GM18508 (cell line): Measurements from ENCODE around the gene SALL1.

Experiments
- ATAC-seq: cut with Tn5 transposase; IDR thresholded peaks from one replicate; pipeline ENCODE4 v1.9.1; 2021; ENCODE audit warnings: moderate number of reproducible peaks; ENCODE audit not compliant: insufficient read depth, unreplicated experiment

SALL1 gene

DNA sequence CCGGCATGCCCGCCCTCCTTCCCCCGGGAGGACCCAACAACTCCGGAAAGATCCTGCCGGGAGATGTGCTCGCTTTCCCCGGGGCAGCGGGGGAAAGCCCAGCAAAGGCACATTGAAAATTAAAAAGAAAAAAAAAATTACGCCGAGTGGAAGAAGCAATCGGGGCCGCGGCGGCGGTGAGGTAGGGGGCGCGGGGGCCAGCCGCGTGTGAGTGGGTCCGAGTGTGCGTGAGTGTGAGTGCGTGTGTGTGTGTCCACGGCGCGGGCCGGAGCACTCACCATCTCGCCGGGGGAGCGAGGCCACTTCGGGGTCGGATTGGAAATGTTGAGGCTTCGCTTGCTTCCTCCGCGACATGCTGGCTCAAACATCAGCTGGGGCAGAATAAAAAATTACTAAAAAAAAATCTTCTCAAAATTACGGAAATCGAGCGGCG, at the start of gene SALL1:
Gene SALL1, minus strand, starts transcription at position 383 of the 433 bp plus-strand sequence. Its CDS starts 29 bp downstream, at position 354.
- no peak for ATAC-seq

DNA sequence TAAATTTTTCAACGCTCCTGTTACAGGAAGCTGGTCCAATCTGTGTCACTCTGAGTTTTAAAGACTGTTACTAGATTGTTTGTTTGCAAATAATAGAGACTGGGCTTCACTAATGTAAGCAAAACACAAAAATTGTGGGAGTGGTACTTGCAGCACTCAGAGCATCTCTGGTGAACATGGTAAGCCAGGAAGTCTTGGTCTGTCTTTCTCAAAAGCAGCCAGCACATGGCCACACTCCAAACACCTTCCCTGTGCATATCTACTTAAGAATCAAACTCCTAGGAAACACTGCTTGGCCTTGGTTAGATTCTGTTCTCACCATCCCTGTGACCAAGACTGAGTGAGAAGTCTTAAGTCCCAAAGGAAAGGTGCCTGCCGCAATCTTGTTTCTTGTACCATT, 49.7 kb upstream of the SALL1 start:
- no peak for ATAC-seq

DNA sequence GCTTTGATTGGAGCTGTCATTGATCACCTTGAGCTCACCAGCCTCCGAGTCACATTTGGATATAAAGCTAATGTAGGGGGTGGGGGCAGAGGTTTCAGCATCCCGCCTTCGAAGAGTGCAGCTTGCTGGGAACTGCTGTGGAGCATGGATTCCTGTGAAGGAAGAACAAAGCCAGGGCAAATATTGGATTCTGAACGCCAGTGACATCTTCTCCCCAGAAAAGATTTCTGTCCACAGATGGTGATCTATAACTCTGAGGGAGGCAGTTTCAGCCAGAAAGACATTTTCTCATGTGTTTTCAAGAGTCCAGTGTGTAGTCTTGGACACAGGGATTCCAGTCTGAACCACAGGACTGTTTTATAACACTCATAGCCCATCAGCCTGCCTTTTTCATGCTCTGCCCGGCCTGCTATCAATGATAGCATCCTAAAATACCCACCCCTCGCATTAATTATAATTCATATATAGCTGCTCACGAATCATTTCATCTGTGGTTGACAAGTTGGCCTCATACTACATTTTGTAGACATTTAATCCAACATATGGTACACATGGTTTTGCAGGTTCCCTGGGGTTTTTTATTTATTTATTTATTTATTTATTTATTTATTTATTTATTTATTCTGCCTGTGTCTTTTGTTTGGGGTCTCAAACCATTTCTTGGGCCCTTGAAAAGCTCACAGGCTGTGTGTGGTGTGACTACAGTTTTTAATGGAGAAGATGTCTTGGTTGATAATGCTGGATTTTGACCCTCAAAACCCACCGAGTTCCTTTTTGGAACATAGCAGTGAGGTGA, 47.1 kb upstream of the SALL1 start:
- no peak for ATAC-seq

DNA sequence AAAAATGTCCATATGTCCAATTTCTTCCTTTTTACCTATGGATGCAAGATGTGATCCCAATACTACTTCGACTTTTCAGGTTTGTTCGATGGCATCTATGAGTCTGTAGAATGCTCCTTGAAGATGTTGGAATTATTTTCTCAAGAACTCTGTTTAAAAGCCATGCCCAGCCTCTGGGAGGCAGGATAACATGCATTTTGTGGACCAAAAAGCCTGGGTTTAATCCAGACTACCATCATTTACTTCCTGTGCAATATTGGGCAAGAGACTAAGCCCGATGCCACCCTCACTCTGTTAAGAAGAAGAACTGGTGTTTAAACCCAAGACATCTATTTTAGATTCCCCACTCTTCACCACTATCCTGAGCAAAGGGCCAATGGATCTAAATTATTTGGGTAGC, 42.8 kb upstream of the SALL1 start:
- ATAC-seq = no peak

DNA sequence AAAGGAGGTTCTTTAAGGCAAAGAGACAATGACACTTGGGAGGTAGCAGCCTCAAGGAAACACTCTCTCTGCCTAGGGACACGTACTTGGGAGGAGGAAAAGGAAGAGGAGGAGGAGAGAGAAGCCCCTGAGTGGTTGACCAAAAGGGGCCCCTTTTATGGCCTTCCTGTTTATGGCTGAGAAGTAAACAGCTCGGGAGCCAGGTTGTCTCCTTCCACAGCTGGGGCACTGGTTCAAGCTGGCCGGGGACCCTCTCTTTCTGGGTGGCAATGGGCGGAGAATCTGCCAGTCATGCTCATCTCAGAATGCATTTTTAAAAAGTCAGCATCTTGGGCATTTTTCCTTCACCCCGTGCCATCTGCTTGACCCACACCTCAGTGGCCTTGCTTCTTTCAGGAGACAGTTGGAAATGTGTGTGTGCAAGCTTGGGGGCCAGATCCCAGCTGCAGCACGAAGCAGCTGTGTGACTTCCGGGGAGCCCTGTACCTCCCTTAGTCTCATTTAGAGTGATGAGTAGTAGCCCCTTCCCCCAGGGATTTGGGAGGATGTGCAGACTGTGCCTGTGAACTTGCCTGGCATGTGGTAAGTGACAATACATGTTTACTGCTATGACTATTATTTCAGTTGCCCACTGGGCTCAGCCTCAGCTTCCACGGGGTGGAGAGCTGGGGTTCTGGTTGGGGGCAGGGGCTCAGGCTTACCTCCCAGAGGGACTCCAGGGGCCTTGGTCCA, 33.8 kb upstream of the SALL1 start:
- no peak for ATAC-seq

DNA sequence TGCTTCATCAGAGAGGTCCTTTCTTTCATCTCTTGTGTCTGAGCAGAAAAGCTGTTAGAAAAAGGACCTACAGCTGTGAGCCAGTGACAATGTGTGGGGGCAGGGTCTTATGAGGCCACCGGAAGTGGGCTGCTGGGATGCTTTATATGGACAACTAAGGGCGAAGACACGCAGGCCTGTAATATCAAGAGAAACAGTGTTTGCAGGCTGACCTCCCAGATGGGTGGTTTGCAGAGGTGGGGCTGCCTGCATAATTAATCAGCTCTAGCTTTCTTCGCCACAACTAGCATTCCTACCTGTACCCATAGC, 30.4 kb upstream of the SALL1 start:
- no peak for ATAC-seq

DNA sequence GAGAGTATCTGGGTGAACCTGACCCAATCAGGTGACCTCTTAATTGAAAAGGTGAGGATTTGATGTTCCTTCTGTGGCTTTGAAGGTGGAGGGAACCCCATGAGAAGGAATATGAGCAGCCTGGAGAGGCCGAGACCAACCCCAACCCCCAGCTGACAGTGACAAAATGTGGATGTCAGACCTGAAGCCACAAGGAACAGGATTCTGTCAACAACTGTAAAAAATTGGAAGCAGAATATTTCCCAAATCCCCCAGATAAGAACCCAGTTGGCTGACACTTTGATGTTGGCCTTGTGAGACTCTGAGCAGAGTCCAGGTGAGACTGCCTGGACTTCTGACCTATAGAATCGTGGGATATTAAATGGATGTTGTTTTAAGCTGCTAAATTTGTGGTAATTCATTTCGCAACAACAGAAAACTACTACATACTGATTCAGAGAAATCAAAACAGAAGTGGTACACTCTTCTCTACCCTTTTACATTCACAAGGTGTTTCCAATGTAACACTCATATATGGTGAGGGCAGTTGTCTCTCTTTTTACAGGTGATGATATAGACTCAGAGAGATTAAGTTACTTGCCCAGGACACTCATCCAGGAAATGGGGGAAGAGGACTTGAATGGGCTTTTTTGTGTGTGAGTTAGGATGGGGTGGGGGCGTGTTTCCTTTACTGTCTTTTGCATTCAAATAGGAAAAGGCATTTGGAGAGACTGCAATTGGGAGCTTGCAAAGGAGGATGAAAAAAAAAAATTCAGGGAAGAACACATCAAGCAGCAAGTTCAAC, 29.8 kb upstream of the SALL1 start:
- no peak for ATAC-seq

DNA sequence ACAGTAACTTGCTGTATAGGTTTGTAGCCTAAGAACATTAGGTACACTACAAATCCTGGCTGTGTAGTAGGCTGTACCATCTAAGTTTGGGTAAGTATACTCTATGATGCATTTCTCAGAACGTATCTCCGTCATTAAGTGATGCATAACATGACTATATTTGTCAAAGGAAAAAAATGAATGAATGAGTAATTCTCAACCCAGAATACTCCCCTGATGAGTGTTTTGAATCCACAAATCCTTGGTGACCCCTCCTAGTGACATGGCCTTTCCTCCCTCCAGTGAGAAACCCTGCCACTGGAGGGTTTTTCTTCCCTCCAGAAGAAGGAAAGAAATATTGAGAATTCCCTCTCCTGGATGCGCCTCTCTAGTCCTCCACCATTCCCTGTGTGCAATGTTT, 24.0 kb upstream of the SALL1 start:
- ATAC-seq = no peak

DNA sequence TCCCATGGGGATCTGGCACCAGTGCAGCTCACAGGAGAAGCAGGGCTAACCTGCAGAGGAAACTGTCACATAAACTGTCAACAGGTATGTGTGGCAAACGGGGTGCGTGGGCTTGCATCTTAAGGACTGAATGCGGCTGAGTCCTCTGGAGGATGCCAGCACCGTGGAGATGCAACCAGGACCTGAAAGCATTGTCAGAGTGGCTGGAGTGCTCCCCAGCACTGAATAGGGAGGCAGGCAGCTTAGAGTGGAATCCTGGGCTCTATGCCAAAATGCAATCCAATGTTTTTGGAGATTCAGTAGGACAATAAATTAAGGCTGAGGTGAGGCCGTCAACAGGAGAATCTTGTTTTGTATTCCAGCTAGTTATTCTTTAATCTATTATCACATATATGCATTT, 21.3 kb upstream of the SALL1 start:
- ATAC-seq = no peak

DNA sequence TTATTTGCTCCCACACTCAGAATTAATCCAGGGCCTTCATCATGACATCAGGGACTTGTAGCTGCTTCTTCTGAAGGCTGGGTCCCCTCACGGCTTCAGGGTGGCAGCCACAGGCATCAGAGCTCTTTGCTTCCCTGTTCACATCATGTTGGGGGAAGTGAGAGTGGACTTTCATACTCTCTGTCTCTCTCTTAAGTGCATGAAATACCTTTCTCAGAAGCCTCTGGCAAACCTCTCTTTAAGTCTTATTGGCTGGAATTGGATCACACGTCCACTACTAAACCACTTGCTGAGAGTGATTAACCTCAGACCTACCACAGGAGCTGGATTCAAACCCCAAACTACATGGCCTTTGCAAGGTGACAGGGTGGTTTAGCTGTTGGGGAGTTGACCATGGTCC, 17.7 kb upstream of the SALL1 start:
- no peak for ATAC-seq

DNA sequence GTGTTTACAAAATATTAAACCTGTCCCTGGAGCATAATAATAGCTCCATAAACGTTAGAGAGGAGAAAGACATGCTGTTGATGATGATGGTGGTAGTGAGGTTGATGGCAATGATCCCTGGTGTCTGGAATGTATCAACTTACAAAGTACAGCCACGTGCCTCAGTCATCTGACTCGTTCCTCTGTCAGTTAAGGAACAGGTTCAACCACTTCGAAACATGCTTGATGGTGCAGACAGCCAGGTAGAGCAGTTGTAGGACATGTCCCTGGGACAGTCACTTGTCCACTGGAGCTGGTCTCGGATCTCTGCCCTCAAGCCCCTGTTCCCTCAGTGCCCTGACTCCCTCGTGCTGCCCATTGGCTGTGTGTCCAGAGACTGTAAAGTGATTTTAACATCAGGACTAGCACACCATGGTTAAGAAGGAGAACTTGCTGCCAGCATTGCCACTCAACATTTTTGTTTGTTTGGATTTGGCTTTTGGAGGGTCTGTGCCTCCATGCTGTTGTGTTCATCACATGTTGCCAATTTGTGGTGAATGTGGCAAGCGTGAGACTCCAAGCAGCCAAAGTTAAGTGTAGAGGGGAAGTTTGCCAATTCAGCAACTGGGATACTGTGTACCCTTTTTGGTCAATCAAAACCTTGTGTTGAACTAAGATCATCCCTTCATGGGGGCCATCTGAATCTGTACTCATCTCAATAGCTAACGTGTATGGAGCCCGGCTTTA, 16.3 kb upstream of the SALL1 start:
- no peak for ATAC-seq

DNA sequence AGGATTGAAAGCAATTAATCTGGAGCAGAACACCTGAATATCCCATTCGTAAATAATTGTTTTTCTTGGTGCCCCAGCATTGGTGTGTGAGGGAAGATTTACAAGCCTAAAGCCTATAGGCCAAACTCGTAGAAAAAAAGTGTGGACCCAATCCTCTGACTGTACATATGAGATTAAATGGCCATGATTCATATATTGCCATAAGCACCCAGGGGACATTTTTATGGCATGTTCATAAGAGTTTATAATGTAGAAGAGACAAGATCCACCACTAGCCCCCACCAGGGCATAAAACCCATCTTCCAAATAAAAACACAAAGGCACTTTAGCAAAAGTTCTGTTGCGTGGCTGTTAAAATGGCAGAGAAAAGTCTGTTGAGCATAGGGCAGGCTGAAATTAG, 15.5 kb upstream of the SALL1 start:
- no peak for ATAC-seq

DNA sequence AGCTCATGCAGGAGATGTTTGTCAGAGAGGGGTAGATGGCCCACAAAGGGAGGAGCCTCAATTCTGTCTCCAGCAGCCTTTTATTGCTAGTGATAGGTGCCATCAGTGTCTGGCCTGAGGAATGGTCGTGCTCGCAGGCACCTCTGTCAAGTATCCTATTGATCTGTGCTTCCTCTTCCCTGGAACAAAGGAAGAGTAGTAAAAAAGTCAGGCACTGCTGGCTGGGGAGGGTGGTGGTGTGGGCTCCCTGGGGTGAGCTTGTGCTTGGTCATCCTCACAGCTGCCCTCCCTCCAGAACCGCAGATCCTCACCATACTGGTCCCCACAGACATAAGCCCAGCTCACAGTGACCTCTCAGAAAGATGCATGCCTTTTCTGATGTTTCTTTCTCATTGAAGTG, 15.0 kb upstream of the SALL1 start:
- no peak for ATAC-seq

DNA sequence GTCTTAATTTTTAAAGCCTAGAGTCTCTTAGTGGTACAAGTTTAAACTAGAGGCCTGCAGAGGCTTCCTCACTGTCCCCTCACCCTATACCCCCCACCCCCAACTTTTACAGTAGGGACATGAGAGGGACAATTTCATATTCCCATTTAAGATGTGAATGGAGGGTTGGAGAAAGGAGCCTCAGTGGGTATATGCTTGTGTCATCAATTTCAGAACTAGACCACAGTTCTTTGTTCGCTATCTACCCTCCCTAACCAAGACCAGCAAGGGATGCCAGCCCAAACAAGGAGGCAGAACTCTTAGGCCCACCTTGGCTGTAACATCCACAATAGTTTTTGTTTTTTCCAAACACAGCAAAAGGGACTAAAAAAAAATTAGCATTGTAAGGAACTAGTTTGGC, 14.0 kb upstream of the SALL1 start:
- no peak for ATAC-seq

DNA sequence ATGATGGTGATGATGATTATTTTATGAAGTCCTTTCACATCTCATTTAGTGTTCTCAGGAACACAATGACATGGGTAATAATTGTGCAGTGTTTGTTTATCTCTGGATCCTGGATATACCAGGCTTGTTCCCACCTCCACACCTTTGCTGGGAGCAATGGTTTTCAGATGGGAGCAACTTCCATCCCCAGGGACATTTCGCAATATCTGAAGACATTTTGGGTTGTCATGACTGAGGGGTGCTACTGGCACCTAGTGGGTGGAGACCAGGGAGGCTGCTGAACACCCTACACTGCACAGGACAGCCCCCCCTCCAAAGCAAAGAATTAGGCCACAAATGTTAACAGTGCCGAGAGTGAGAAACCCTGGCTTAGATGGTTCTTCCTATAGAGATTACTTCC, 13.5 kb upstream of the SALL1 start:
- no peak for ATAC-seq

DNA sequence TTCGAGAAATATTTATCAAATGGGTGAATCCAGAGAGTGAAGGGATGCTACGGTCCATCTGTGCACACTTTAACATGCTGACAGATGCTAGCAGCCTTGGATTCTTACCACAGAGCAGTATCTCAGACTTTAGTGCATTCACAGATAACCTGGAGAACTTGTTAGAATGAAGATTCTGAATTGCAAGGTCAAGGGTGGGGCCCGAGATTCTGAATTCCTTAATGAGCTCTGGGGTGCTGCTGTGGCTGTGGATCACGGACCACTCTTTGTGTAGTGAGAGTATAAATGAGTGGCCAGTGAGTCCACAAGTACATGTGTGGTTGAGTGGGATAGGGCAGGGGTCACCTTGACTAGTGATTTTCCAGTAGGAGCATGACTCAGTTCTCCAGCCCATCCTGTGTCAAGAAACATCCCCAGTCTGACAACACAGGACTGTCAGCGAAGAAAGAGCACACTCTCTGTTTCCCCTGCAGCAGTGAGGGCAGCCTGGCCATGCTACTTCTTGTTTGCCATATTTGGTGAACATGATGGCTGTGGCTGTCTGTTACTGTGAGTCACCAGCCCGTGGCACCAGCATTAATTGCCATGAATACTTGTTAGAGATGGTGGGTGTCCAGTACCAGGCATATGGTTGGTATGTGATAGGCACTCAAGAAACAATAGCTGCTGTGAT, 13.0 kb upstream of the SALL1 start:
- no peak for ATAC-seq

DNA sequence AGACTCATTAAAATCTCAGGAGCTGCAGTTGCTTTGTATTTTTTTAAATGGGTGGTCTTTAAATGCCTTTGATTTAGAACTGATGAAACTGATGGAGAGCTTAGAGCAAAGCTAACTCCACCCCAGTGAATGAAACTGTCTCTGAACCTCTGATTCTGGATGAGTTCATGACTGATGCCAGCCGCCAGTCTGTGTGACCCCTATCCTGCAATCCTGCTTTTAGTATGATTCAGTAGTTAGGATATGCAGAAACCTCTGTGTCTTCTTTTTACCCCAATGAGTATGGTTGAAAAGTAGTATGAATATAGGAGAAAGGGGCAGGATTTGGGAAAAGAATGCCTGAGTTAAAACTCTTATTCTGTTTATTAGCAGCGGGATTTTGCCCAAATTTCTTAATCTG, 12.3 kb upstream of the SALL1 start:
- no peak for ATAC-seq

DNA sequence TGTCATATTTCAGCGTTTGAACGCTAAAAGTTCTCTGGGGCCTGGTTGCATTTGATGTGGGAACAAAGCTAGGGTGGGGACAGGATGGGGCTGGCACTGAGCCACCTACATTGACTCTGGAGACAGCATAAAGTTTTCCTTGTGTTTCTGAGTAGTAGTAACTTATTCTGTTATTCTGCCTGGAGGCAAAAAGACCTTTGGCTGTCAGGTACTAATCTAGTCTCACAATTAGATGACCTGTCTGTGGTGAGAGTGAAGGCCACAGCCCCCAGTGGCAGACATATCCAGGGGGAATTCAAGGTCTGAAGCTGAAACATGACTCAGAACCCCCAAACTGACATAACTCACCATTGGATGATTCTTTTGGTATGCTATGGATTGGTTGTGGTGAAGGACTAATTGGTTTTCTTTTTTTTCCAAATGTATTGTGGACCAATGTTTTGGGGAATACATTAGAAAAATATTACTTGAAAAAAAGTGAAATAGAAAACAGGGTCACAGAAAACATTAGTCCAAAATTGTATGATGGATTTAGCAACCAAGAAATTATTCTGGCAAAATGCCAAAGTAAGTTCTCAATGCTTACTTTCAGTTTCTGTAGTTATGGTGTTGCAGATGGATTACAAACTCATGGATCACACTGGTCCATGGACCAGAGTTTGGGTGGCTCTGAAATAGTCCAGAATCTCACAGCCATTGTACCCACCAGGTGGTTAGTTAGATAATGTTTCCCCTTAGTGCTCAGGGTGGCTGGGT, 10.5 kb upstream of the SALL1 start:
- no peak for ATAC-seq

DNA sequence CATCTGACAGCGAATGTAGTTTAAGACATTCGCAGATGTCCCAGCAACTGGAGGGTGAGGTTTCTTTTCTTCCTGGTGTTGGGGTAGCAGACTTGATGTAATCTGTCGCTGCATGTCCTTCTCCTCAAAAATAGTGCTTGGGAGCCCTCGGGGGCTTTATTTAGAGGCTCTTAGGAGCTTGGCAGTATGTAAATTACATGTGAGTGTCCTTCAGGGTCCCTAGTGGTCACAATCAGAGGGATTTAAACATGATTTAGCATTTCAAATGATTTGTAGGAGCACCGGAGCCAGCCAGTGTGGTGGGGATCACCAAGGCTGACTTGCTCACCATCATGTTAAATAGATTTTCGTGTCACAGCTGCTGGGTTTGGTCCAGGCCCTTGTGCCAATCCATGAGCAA, 8.8 kb upstream of the SALL1 start:
- ATAC-seq = no peak
